Stimulated activated CD8-positive, alpha-beta memory T cell treated with anti-CD3 and anti-CD28 coated beads, Interleukin-12 subunit alpha, Interleukin-12 subunit beta, amount 100 ng/mL, for 24 hours (primary cell): ENCODE measurements around the gene COLQ.
"Not testable (repeated sequence)": the region's sequence is repeated elsewhere in the genome, so short reads cannot be mapped to it uniquely, and the experiment has no call there.

Source experiments
- DNase-seq: peaks from one replicate; pipeline ENCODE4 v3.0.0-alpha.2; 2020; ENCODE audit errors: extremely low read depth

Gene COLQ

GRCh38 chr3:15427182-15427880, 94.2 kb downstream of the COLQ start, which contains the start of the genes EAF1 and METTL6:
TSS of gene EAF1 (plus strand) at chr3:15427598. CDS start at chr3:15427780, 182 bp downstream.
TSS of gene METTL6 (minus strand) at chr3:15427544. CDS start at chr3:15426511, 1,033 bp downstream.
- peak; percentile 65 for DNase-seq

DNA sequence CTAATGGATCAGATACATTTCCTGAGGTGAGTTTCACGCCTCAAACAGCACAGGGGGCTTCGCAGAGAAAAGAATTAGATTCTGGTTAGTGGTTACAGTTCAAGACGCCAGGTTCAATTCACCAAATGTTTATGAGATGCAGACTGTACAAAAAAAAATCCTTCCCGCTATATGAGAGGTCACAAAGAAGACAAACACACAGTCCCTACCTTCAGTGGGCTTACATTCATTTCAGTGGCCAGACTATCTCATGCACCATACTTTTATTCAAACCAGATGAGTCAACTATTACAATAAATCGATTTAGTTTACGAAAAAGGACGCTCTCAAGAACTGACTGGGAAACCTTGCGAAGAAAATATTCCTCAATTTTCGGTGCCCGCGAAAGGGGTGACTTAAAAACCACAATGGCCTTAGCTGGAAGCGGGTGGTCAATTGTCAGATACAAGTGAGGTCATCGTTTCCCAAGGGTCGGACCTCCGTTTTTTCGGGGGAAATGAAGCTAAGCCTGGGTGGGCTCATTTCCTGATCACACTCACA, 94.9 kb downstream of the COLQ start:
- no peak for DNase-seq

GRCh38 chr3:15420871-15421270, 100.6 kb downstream of the COLQ start:
- DNase-seq = no peak

DNA sequence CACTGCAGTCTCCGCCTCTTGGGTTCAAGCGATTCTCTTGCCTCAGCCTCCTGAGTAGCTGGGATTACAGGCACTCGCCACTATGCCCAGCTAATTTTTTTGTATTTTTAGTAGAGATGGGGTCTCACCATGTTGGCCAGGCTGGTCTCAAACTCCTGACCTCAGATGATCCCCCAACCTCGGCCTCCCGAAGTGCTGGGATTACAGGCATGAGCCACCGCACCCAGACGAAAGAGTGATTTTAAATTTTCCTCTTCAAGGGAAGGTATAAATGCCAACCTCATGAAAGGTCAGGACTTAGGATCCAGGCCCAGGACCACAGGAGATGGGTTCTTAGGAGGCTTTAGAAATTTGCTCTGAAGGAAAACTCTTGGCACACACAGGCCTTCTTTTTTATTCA, 110.5 kb downstream of the COLQ start:
- not testable (repeated sequence) for DNase-seq

GRCh38 chr3:15409774-15410173, 111.7 kb downstream of the COLQ start:
- DNase-seq = no peak

GRCh38 chr3:15409239-15409638, 112.3 kb downstream of the COLQ start:
- DNase-seq = no peak

DNA sequence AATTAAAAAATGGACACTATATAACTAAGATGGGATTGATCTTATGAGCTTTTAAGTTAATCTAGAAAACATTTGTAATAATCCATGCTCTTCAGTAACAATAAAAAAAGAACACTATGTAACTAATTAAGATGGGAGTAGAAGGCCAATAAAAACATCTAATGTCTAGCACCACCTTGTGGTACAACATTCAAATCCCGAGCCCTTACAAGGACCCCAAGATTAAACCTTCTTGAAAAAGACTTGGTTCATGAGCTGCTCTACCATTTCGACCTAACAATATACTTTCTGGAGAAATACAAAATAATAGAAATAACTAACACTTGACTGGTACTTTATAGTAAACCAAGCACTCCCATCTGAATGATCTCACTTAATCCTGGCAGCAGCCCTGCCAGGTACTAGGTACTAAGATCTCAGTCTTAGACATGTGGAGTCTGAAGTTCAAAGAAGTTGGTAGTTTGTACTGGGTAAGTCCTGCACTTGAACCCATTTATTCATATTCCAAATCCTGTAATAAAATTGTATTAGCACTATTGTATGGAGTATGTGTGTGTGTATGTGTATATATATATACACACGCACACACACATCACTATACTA, 116.0 kb downstream of the COLQ start:
- DNase-seq = no peak

GRCh38 chr3:15404767-15405166, 116.7 kb downstream of the COLQ start:
- no peak for DNase-seq

GRCh38 chr3:15403965-15404364, 117.5 kb downstream of the COLQ start:
- no peak for DNase-seq

GRCh38 chr3:15403495-15403894, 118.0 kb downstream of the COLQ start:
- no peak for DNase-seq

DNA sequence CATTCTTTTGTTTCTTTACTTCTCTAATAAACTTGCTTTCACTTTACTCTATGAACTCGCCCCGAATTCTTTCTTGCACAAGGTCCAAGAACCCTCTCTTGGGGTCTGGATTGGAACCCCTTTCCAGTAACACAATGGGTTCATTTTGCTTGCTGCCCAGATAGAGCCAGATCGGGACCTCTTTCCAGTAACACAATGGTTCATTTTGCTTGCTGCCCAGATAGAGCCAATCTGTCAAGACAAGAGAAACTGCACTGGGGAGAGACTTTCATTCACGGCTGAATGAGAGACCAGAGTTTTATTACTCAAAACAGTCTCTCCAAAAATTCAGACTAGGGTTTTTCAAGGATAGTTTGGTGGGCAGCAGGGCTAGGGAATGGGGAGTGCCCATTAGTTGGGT, 119.6 kb downstream of the COLQ start:
- no peak for DNase-seq
